ENCODE results near the gene HCST. TPM values are rescaled to one million over a fixed set of nuclear protein-coding genes. Genes with fewer than 3 reads are reported as not detected.

Gene HCST
- total RNA-seq, 4 donors from 2014 or later = 1.2 to 1.5 TPM; not detected in 2

GRCh38 chr19:35928507-35928906 is 26.2 kb downstream of the HCST start:
- no peak for DNase-seq
- intact Hi-C loops (cut with DNase I; ENCODE audit: low total_unique reads) (no loop called here), in situ Hi-C loops (cut with MboI; ENCODE audit: low sequenced_read_pairs in 4 of 4) (no loop called here)
- Histone ChIP-seq H3K27ac (no peak overlapping the region), H3K27me3 (peaks cover 3 to 4% (median 4%) of the 10 kb centered on the region in 3 donors), H3K36me3 (no peaks in the 10 kb centered on the region), H3K9me3 (no peaks in the 10 kb centered on the region), H3K4me1 (peaks cover 5 to 9% of the 10 kb centered on the region in 2 donors), H3K4me3 (no peak overlapping the region)
- no peak for ATAC-seq
- no peak for TF ChIP-seq POLR2A (IDR thresholded peaks at IDR 0.05)
- TF ChIP-seq CTCF (IDR thresholded peaks at IDR 0.05 in 4 of 5, conservative IDR thresholded peaks at IDR 0.05 in 1 of 5) = no peak

GRCh38 chr19:35929876-35930275 is 27.5 kb downstream of the HCST start:
- no peak overlapping the region for H3K27ac ChIP-seq
- DNase-seq = no peak
- H3K27me3 ChIP-seq = peaks cover 0 to 4% (median 4%) of the 10 kb centered on the region in 3 donors
- intact Hi-C loops (cut with DNase I; ENCODE audit: low total_unique reads) (loop anchor here (2.0 to 10.0 kb wide), 4 partner anchors 155 to 385 kb away; partner anchors contain the start of genes ARHGAP33, RBM42, TMEM147 and ZNF146), in situ Hi-C loops (cut with MboI; ENCODE audit: low sequenced_read_pairs in 4 of 4) (loop anchor here in 1 of 4 donors (10.0 kb wide), 2 partner anchors 45 to 215 kb away; partner anchors contain the start of gene KMT2B)
- H3K4me3 ChIP-seq = no peak overlapping the region
- no peak for ATAC-seq
- H3K4me1 ChIP-seq = peaks cover 5 to 9% of the 10 kb centered on the region in 2 donors
- no peak for TF ChIP-seq CTCF (IDR thresholded peaks at IDR 0.05 in 4 of 5, conservative IDR thresholded peaks at IDR 0.05 in 1 of 5)
- TF ChIP-seq POLR2A (IDR thresholded peaks at IDR 0.05) = no peak
- no peaks in the 10 kb centered on the region for H3K36me3 ChIP-seq
- no peaks in the 10 kb centered on the region for H3K9me3 ChIP-seq

- Histone ChIP-seq H3K4me1 (peaks cover 12 to 20% of the 10 kb centered on the region in 2 donors), H3K36me3 (no peaks in the 10 kb centered on the region), H3K9me3 (no peaks in the 10 kb centered on the region), H3K27me3 (no peaks in the 10 kb centered on the region), H3K4me3 (peak overlapping the region; percentile 39 to 50 (median 46)), H3K27ac (peak overlapping the region; percentile 66 to 74 (median 70))
- ATAC-seq (peak; percentile 98 to 99), DNase-seq (peak; percentile 99)
- intact Hi-C loops (cut with DNase I; ENCODE audit: low total_unique reads) = loop anchor here (1.0 to 10.0 kb wide), 12 partner anchors 32 to 387 kb away; partner anchors contain the start of genes ARHGAP33, RBM42, SDHAF1 and THAP8
- in situ Hi-C loops (cut with MboI; ENCODE audit: low sequenced_read_pairs in 4 of 4) = loop anchor here in 1 of 4 donors (10.0 kb wide), 2 partner anchors 47 to 217 kb away; partner anchors contain the start of gene KMT2B
- peak; percentile 77 to 94 (median 92) for TF ChIP-seq CTCF (IDR thresholded peaks at IDR 0.05 in 4 of 5, conservative IDR thresholded peaks at IDR 0.05 in 1 of 5)
- peak; percentile 45 to 69 for TF ChIP-seq POLR2A (IDR thresholded peaks at IDR 0.05)
Observed at GRCh38 chr19:35931161-35931873, 29.0 kb downstream of the HCST start.

GRCh38 chr19:35931874-35932202 is 29.5 kb downstream of the HCST start:
- intact Hi-C loops (cut with DNase I; ENCODE audit: low total_unique reads) (loop anchor here (1.0 to 10.0 kb wide), 12 partner anchors 33 to 387 kb away; partner anchors contain the start of genes ARHGAP33, RBM42, SDHAF1 and THAP8), in situ Hi-C loops (cut with MboI; ENCODE audit: low sequenced_read_pairs in 4 of 4) (loop anchor here in 1 of 4 donors (10.0 kb wide), 2 partner anchors 47 to 217 kb away; partner anchors contain the start of gene KMT2B)
- Histone ChIP-seq H3K36me3 (no peaks in the 10 kb centered on the region), H3K9me3 (no peaks in the 10 kb centered on the region), H3K4me1 (peaks cover 13 to 23% of the 10 kb centered on the region in 2 donors), H3K4me3 (peak overlapping the region; percentile 35 to 50 (median 42)), H3K27ac (peak overlapping the region; percentile 66 to 73 (median 67)), H3K27me3 (no peaks in the 10 kb centered on the region)
- ATAC-seq (peak; percentile 12 to 48), DNase-seq (no peak)
- TF ChIP-seq CTCF (IDR thresholded peaks at IDR 0.05 in 4 of 5, conservative IDR thresholded peaks at IDR 0.05 in 1 of 5) = no peak
- TF ChIP-seq POLR2A (IDR thresholded peaks at IDR 0.05) = no peak
